K562 (cell line): ENCODE data around the gene SFPQ. TPM values are rescaled to one million over a fixed set of nuclear protein-coding genes. Genes with fewer than 3 reads are reported as not detected.

Source experiments
- ASH1L ChIP-seq: fragments of 450-650 bp; IDR thresholded peaks from 2 replicates; pipeline ENCODE4 v1.6.1; 2018; ENCODE audit warnings: borderline replicate concordance, mild to moderate bottlenecking, low read depth; ENCODE audit not compliant: partially characterized antibody
- ATF3 ChIP-seq, 2 experiments: fragments of 450-650 bp in 1 of 2; sonication (generic) in 1 of 2; formaldehyde crosslinking in 1 of 2; IDR thresholded peaks in 1 of 2; conservative IDR thresholded peaks in 1 of 2; 2 replicates each; pipeline versions ENCODE4 v1.6.1 to v1.8.1; 2016 to 2023; ENCODE audit warnings: mild to moderate bottlenecking in 2 of 2, moderate library complexity in 2 of 2, inconsistent platforms in 1 of 2, missing genetic modification reagents in 1 of 2
- CHD4 ChIP-seq: fragments of 200-600 bp; sonication (generic); IDR thresholded peaks from 3 replicates; pipeline ENCODE4 v1.6.1; 2012; ENCODE audit warnings: low read depth, mild to moderate bottlenecking, mixed read lengths, low read length, inconsistent platforms; ENCODE audit not compliant: insufficient read depth, insufficient replicate concordance, poor library complexity, severe bottlenecking
- CREB1 ChIP-seq, 2 experiments: sonication (generic) in 1 of 2; formaldehyde crosslinking in 1 of 2; IDR thresholded peaks; 2 replicates each; pipeline versions ENCODE4 v1.6.1 to v1.8.0; 2012 to 2022; ENCODE audit warnings: inconsistent platforms in 1 of 2, mild to moderate bottlenecking in 1 of 2, missing genetic modification reagents in 1 of 2, moderate library complexity in 1 of 2
- FOXP1 ChIP-seq: sonication (generic); formaldehyde crosslinking; IDR thresholded peaks from 2 replicates; pipeline ENCODE4 v1.8.0; 2022; ENCODE audit warnings: mild to moderate bottlenecking, missing genetic modification reagents
- GATAD2A ChIP-seq: fragments of 450-650 bp; IDR thresholded peaks from 2 replicates; pipeline ENCODE4 v1.6.1; 2017
- HEY1 ChIP-seq: fragments of 250-450 bp; sonication (Bioruptor Pico); IDR thresholded peaks from 2 replicates; pipeline ENCODE4 v1.5.0; 2020; ENCODE audit warnings: mild to moderate bottlenecking, moderate library complexity, borderline replicate concordance
- ID3 ChIP-seq, 2 experiments: fragments of 250-450 bp in 1 of 2; fragments of 450-650 bp in 1 of 2; sonication (Bioruptor Pico) in 1 of 2; IDR thresholded peaks; 2 replicates each; pipeline versions ENCODE4 v1.6.1 to v1.8.0; 2016 to 2021; ENCODE audit warnings: mild to moderate bottlenecking in 2 of 2, moderate library complexity in 2 of 2, missing compliant biosample characterization in 1 of 2, missing genetic modification characterization in 1 of 2
- MAFG ChIP-seq: fragments of 450-650 bp; conservative IDR thresholded peaks from 2 replicates; pipeline ENCODE4 v1.6.1; 2016; ENCODE audit warnings: missing genetic modification characterization, missing compliant biosample characterization
- MECOM ChIP-seq: fragments of 250-450 bp; sonication (Bioruptor Pico); IDR thresholded peaks from 2 replicates; pipeline ENCODE4 v1.8.0; 2022; ENCODE audit warnings: inconsistent platforms
- NELFE ChIP-seq: IDR thresholded peaks from 2 replicates; pipeline ENCODE4 v1.6.1; 2011; ENCODE audit warnings: mild to moderate bottlenecking; ENCODE audit not compliant: insufficient read depth, insufficient read length
- NR0B1 ChIP-seq: fragments of 450-650 bp; IDR thresholded peaks from one replicate; pipeline ENCODE4 v1.6.1; 2018; ENCODE audit warnings: mild to moderate bottlenecking, moderate library complexity; ENCODE audit not compliant: partially characterized antibody
- NR3C1 ChIP-seq: sonication (generic); formaldehyde crosslinking; IDR thresholded peaks from 2 replicates; pipeline ENCODE4 v1.8.1; 2022; ENCODE audit warnings: missing genetic modification reagents
- RHOXF2B ChIP-seq: fragments of 250-450 bp; sonication (Bioruptor Pico); conservative IDR thresholded peaks from 2 replicates; pipeline ENCODE4 v1.5.1; 2021
- ZNF134 ChIP-seq: fragments of 250-450 bp; sonication (Bioruptor Pico); conservative IDR thresholded peaks from 2 replicates; pipeline ENCODE4 v1.4.0; 2020
- polyA plus RNA-seq, 8 experiments: library from polyadenylated mRNA; depleted of rRNA in 4 of 8; stranded (reverse) in 5 of 8; unstranded in 3 of 8; fragments of >200 nt; fragmentation: Nextera tagmentation in 2 of 8; fragmentation: Illumina TruSeq in 1 of 8; extraction: Ambion mirVana in 2 of 8; extraction: Trizol in 1 of 8; gene quantifications; 2 replicates each; pipeline versions ENCODE4 v1.2.1 to v1.2.3, GENCODE V29; 2011 to 2014; ENCODE audit warnings: inconsistent platforms in 1 of 8, missing spikeins in 1 of 8
- total RNA-seq, 7 experiments: library from RNA; depleted of rRNA in 6 of 7; stranded (reverse); fragments of >200 nt in 6 of 7; fragmentation: Illumina TruSeq in 2 of 7; extraction: Trizol in 2 of 7; gene quantifications; 2 replicates each; pipeline versions ENCODE4 v1.2.1 to v1.2.3, GENCODE V29; 2011 to 2021; ENCODE audit warnings: low replicate concordance in 1 of 7
- TF ChIP-seq, protein P1 (sequence below): fragments of 200-800 bp; sonication (Bioruptor generic); IDR thresholded peaks from 2 replicates; pipeline ENCODE4 v1.6.1; 2016; ENCODE audit warnings: missing genetic modification characterization, missing compliant biosample characterization

SFPQ gene
- total and polyA plus RNA-seq, 9 of the 15 experiments (the other 6 are each of a cell fraction or from before 2014, with no cell fraction given) = 69.7 to 562 (median 399) TPM

DNA sequence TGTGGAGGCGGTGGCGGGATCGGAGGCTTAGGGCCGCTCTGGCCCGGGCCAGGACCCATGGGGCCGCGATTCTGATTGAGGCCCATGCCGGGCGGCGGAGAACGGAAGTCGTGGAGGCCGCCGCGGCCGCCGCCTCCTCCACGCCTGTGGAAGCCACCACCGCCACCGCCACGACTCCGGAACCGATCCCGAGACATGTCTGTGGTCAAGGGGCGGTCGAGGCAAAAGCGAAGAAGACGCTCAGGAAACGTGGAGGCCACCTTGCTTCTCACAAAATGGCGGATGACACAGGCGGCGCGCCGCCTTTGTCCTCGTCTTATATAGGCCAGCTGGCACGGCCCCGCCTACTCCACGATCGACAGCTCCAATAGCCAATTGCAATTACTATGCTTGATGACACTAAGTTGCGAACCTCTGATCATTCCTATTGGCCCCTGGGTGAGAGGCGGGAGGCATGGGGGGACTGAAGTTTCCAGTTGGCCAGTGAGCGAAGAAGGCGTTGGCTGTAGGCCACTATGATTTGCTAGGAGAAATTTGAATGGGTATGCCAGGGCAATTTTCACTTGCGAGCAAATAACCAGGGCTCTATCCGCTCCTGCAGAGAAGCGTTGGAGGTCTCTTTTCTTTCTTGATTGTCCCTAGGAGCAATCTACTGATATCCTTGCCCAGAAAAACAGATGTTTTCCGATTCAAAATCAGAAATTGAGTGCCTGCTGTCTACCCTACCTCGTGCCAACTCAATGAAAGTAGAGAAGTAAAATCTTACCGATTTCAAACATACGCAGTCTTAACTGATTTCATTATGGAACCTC lies at the start of gene SFPQ (continued):
- TF ChIP-seq HEY1 (CRISPR knock-in tag) (no peak), NR3C1 (CRISPR knock-in tag) (0 out of 2 replicates have a peak, but pooled peaks have one; percentile 85), NR0B1 (no peak), ID3 (CRISPR knock-in tag; IDR thresholded peaks at IDR 0.05) (no peak), ID3 (tag; IDR thresholded peaks at IDR 0.05) (0 out of 2 replicates have a peak, but pooled peaks have one; percentile 48), FOXP1 (CRISPR knock-in tag) (peak; percentile 72; the same call in 1 of the 2 replicates), ZNF134 (CRISPR knock-in tag) (no peak), NELFE (peak; percentile 10), ATF3 (IDR thresholded peaks at IDR 0.05) (0 out of 2 replicates have a peak, but pooled peaks have one; percentile 41), ATF3 (CRISPR knock-in tag; conservative IDR thresholded peaks at IDR 0.05) (no peak), RHOXF2B (CRISPR knock-in tag) (no peak), GATAD2A (0 out of 2 replicates have a peak, but pooled peaks have one; percentile 10), MECOM (CRISPR knock-in tag) (no peak), MAFG (no peak), ASH1L (peak; percentile 94), CHD4 (no peak), CREB1 (IDR thresholded peaks at IDR 0.05) (peak; percentile 93), CREB1 (CRISPR knock-in tag; IDR thresholded peaks at IDR 0.05) (peak; percentile 95)
- TF ChIP-seq, protein P1, sequence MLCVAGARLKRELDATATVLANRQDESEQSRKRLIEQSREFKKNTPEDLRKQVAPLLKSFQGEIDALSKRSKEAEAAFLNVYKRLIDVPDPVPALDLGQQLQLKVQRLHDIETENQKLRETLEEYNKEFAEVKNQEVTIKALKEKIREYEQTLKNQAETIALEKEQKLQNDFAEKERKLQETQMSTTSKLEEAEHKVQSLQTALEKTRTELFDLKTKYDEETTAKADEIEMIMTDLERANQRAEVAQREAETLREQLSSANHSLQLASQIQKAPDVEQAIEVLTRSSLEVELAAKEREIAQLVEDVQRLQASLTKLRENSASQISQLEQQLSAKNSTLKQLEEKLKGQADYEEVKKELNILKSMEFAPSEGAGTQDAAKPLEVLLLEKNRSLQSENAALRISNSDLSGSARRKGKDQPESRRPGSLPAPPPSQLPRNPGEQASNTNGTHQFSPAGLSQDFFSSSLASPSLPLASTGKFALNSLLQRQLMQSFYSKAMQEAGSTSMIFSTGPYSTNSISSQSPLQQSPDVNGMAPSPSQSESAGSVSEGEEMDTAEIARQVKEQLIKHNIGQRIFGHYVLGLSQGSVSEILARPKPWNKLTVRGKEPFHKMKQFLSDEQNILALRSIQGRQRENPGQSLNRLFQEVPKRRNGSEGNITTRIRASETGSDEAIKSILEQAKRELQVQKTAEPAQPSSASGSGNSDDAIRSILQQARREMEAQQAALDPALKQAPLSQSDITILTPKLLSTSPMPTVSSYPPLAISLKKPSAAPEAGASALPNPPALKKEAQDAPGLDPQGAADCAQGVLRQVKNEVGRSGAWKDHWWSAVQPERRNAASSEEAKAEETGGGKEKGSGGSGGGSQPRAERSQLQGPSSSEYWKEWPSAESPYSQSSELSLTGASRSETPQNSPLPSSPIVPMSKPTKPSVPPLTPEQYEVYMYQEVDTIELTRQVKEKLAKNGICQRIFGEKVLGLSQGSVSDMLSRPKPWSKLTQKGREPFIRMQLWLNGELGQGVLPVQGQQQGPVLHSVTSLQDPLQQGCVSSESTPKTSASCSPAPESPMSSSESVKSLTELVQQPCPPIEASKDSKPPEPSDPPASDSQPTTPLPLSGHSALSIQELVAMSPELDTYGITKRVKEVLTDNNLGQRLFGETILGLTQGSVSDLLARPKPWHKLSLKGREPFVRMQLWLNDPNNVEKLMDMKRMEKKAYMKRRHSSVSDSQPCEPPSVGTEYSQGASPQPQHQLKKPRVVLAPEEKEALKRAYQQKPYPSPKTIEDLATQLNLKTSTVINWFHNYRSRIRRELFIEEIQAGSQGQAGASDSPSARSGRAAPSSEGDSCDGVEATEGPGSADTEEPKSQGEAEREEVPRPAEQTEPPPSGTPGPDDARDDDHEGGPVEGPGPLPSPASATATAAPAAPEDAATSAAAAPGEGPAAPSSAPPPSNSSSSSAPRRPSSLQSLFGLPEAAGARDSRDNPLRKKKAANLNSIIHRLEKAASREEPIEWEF (CRISPR knock-in tag) = no peak
